Hematopoietic multipotent progenitor cell treated with erythropoietin and hydrocortisone succinate and interleukin-3 and kit ligand, for 15 days (in vitro differentiated cells): ENCODE data around the gene FYN.

ENCODE experiments used
- DNase-seq: peaks from one replicate; pipeline ENCODE4 v3.0.0-alpha.2; 2015; ENCODE audit warnings: low spot score

Gene FYN

GRCh38 chr6:111831408-111831807 lies 41.8 kb downstream of the FYN start:
- DNase-seq: no peak

DNA sequence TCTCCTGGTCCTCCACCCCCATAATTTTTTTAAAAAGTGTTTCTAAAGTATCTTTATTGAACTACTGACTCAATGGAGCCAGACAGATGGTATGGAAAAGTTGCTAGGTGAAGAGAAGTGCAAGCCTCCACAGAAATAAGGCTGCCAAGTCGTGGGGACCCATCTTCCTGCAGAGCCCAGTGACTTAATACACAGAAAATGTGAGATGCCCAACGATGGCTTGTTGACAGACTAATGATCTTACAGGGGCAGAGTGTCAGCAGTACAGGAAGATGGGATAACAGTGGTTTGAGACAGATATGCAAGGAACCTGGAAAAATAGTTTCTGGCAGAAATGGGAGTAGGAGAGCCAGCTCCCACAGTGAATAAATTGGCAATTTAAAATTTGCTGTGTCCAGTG lies 43.3 kb downstream of the FYN start:
- DNase-seq: no peak

DNA sequence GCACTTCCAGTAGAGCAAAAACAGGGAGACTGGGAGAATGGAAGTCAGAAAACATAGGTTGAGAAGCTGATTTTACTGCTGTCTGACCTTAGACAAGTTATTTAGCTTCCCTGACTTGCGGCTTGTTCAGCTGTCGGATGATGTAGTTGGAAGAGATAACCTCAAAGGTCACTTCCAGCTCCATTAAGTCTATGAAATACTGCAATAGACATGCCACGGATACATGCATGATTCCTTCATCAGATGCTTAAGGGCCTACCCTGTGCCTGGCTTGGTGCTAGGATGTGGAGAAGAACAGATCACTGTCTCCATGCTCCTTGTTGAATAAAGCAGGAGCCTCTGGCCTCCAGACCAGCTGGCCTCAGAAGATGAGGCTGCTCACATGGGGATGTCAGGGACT lies 43.7 kb downstream of the FYN start:
- no peak for DNase-seq

- DNase-seq: no peak
Measured at GRCh38 chr6:111828809-111829208, 44.4 kb downstream of the FYN start.

- no peak for DNase-seq
Measured at GRCh38 chr6:111825439-111826086, 47.7 kb downstream of the FYN start.

DNA sequence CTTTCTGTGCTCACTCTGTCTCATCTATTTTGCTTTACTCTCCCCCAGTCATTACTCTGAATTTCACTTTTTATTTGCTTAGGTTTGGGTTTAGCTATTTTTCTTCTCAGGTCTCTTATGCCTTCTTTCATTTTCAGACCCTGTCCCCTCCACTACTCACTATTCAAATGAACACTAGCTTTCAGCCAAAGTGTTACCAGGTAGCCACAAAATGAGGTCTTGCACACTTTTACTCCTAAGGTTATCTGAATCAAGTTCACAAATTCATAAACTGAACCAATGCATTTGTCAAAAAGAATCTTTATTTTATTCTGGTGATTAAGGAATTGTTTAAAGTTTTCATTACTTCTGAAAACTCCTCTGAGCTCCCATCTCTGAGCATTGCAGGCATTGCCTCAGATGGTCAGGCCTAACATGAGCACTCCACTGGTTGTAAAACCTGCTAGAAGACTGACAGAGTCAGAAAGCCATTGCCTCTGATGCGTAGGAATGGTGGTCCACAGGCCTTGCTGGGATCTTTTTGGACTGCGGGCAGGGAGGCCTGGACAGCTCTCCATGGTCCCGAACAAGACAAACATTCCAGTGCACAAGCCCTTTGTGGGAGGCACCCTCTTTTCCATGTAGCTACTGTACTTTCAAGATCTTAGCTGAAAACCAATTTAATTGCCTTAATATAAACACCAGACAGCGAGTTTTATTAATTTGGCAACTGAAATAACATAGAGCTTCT lies 48.5 kb downstream of the FYN start:
- DNase-seq: no peak

- no peak for DNase-seq
Measured at GRCh38 chr6:111823831-111824607, 49.2 kb downstream of the FYN start.

DNA sequence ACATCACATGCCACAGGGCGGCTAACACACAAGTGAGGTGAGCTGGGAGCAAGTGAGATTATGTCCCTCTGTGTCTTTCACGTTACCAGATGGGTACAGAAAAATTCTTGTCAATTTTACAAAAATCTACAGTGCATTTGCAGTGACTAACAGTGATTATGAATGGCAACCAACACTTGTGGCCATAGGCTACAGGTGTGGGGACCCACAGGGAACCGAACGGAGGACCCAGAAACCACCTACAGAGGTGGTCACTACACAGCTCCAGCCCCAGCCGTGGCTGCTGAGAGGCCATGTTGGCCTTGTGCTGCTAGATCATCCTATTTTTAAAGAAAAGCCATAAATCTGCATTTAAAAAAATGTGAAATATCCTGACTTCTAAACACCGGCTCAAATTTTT lies 50.2 kb downstream of the FYN start:
- DNase-seq: no peak

DNA sequence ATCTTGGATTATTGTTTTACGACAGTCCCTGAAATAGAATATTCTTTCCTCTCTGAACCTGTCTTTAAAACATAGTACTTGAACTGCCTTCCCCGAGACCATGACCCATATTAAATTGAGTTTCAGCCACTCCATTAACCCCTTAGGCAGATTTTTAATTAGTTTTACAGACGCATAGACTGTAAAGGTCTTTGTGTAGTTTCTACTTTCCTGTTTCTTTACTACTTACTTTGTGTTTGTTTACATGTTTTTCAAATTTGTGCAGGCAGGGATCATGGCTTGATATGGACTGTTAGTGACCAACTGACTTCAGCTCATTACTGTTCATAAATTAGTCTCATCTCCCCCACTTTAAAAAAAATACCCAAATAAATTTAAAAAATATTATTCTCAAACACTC lies 53.8 kb downstream of the FYN start:
- no peak for DNase-seq

GRCh38 chr6:111818539-111819226 lies 54.6 kb downstream of the FYN start:
- DNase-seq: no peak

DNA sequence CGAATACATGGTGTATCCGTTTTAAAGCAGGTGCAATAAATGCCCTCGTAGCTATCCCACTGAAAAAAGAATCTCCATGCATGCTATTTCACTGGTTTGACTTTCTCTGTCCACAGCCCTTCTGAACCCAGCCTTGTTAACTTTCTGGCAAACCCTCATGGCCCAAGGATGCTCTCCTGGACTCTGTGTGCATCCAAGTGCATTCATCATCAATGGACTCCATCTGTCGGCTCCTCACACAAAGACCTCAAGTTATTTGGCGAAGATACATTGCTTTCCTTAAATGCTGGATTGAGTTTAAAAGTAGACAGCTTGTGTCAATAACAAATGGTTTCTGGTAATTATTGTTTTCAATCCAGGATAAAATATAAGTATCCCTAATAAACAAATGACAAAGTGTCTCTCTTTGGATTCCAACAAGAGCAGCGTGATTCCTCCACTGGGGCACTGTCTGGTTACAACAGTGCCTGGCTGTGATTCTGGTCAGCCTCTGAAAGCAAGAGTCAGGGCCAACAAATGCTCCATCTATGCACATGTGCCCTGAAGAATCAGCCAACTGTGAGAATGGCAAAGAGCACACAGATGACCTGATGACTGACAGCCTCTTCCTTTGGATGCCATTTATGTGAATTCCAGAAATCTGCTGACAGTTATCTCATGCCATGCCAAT lies 55.7 kb downstream of the FYN start:
- DNase-seq: no peak

DNA sequence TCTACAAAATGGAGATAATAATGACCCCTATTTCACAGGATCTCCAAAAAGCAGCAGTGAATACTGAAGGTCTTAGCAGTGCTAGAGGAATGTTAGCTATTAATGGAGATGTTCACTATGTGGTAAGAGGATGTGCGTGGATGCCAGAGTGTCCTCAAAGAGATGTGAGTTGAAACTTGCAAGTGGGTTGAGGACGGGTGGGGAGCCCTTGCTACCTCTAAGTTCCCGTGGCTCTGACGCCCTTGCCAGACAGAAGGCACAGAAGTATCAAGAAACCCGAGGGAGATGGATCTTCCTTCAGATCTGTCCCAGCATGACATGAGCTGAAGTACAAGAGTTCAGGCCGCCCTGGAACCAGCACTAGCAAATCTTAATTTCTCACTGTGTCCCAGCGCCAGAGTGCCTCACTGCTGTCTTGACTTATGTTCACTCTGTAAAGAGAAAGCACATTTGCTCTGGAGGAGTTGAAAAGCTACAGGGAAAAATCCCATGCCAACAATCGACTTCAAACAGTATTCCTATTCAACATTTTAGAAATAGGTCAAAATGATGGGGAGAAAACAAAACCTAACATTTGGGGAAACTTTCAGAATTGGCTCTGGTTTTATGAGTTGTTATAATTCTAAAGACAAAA lies 59.5 kb downstream of the FYN start:
- no peak for DNase-seq

- DNase-seq: no peak
Measured at GRCh38 chr6:111813237-111813636, 60.0 kb downstream of the FYN start.

GRCh38 chr6:111812060-111813038 lies 60.9 kb downstream of the FYN start:
- DNase-seq: no peak

GRCh38 chr6:111810294-111811131 lies 62.7 kb downstream of the FYN start:
- DNase-seq: no peak

GRCh38 chr6:111809766-111810165 lies 63.5 kb downstream of the FYN start:
- DNase-seq: no peak

GRCh38 chr6:111809264-111809663 lies 64.0 kb downstream of the FYN start:
- DNase-seq: no peak

GRCh38 chr6:111808493-111808892 lies 64.8 kb downstream of the FYN start:
- no peak for DNase-seq
